Right renal pelvis (tissue), 4 donors: ENCODE data around the gene CCNA2. TPM values are rescaled to one million over a fixed set of nuclear protein-coding genes. Genes with fewer than 3 reads are reported as not detected.

Source experiments
- DNase-seq, 4 donors: peaks; one replicate each; pipeline ENCODE4 v3.0.0-alpha.2; 2013; ENCODE audit warnings: low read depth in 4 of 4, low spot score in 3 of 4, missing footprints in 1 of 4
- polyA plus RNA-seq, 4 donors: library from polyadenylated mRNA; unstranded; fragments of 120-200 nt; gene quantifications; one replicate each; pipeline ENCODE4 v1.2.1, GENCODE V29; 2013; ENCODE audit not compliant: insufficient read length in 4 of 4

CCNA2 gene
- polyA plus RNA-seq, result 10 to 100 TPM; 33.7 to 40.9 (median 37.1) TPM

DNA sequence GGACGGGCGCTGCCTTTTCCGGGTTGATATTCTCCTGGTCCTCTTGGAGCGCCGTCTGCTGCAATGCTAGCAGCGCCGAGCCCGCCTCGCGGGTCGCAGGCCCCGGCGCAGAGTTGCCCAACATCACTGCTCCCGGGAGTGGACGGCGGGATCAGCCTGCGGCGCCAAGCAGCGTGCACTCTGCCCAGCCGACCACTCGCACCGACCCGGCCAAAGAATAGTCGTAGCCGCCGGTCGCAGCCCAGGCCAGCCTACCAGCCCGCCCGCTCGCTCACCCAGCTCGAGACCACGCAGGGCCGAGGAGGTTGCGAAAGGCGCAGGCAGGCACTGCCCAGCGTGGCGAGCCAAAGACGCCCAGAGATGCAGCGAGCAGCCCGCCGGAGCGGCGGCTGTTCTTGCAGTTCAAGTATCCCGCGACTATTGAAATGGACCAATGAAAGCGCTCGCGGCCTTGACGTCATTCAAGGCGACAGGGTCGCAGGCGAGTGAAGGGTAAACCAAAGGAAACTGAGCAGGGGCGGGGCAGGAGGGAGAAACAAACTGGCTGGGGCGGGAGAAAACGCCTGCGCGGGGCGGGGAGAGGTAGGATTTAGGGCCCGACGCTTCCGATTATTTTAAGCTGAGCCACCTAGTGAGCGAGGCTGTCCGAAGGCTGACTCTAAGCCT is at the start of gene CCNA2:
CCNA2 (minus strand) TSS at position 379 of the 666 bp plus-strand sequence; CDS start at position 124, 255 bp downstream.
- peak; percentile 91 to 95 (median 94) for DNase-seq

DNA sequence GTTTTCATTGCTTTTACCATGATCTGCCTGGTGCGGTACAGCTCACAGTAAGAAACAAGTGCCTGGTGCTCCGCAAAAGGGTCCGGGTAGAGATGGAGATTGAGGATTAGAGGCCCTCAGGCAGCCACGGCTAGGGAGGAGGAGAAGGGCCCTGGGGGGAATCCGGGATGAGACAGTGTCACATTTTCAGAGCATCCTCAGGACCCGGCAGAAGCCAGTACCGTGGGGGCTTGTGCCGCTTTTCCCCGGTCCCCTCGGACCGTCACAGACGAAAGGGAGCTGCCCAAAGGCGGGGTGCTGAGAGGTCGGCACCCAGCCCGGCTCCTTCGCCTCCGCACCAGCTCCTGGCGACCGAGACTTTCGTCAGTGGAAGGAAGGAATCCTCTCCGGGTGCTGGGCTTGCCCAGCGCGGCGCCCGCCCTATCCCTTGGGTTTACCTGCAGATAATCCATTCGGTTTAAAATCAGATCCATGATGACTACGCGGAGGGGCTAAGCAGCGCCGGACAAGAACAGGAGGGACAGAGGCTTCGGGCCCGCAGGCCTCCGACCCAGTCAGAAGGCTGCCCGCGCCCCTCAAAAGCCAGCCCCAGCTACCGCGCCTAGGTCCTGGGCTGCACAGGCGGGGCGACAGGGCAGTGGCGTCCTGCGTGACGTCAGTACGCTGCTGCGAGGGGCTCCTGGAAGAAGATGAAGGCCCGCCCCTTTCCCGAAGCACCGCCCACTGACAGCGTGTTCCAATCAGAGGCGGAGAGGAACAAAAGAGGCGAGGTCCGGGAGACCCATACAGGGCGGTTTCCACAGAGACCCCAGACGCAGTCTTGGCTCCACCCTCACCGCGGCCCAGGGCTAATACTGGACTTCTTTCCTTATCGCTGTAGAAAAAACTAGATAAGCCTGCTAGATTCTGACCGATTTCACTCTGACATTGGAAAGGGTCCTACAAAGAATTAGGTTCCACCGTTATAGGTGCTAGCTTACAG is 46.4 kb upstream of the CCNA2 start, which contains the start of gene BBS7:
BBS7 (minus strand) TSS at position 634 of the 982 bp plus-strand sequence; CDS start at position 473, 161 bp downstream.
- DNase-seq, result peak; percentile 97 to 98 (median 97)

DNA sequence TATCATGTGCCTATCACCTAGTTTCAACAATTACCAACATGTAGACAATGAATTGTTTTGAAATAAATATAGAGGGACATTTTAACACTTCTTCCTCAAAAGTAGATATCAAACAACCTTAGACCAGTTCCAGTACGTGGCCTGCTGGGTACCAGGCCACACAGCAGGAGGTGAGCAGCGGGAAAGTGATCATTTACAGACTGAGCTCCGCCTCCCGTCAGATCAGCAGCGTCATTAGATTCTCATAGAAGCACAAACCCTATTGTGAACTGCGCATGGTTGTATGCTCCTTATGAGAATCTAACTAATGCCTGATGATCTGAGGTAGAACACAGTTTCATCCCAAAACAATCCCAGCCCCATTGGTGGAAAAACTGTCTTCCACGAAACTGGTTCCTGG is 40.1 kb upstream of the CCNA2 start:
- no peak for DNase-seq

DNA sequence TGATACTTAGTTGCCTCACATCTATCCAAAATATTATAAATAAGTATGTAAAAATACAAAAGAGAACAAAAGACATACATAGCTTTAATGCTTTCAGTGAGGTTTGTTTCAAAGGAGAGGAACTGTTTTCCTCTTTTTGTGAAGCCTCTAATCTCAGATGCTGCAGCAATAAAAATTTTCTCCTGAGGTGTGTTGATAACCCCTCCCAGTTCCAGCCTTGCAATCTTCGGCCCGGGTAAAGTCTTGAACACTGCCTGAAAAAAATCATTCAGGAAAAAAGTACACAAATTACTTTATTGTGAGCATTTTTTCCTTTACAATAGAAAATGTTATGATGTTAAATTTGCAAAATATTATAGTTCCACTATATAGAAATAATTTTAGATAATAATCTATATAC is 37.7 kb upstream of the CCNA2 start:
- DNase-seq, result no peak

DNA sequence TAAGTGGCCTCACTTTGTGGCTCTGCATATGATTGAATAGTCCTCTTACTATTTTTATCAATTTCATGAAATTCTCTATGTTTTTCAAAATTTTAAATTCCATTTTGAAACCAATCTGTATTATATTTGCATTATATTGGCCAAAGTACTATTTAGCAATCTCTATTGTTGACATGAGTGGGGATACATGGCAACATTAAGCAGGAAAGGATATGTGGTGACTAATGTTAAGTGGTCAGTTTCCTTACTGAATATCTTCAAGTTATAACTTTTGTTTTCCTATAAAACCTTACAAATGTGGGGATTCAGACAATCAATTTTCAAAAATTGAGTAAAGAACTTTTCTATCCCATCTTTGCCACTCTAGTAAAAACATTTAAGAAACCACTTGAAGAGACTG is 36.4 kb upstream of the CCNA2 start:
- DNase-seq, result no peak

DNA sequence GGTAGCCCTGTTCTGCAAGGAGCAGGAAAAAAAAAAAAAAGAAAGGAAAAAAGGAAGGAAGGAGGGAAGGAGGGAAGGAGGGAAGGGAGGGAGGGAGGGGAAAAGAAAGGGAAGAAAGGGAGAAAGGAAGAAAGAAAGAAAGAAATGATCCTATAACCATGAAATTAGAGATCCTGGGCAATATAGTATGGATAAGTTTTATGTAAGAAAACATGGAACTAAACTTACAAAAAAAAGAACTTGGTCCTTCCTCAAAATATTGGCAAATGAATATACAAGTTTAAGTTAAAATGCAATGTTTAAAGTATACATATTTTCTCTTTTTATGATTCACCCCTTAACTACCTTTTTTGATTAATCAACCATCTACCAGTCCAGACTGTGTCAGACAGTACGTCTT is 27.7 kb upstream of the CCNA2 start:
- no peak for DNase-seq

DNA sequence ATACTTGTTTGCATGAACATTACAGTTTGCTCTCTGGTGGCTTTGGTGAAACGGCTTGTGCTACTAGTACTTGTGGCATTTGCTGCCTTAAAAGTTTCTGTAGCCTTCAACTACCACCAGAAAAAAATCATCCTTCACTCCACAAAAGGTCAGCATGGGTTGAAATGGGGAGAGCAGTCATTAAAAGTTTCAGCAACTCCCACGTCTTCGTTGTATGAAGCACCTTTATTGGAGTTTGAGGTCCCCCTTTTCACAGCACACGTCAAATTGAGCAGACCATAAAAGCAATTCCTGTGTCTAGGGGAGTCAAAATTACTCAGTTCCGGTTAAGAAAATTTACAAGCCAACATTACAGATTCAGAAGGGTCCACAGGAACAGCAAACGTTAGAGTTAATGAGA is 23.0 kb upstream of the CCNA2 start:
- DNase-seq, result no peak

DNA sequence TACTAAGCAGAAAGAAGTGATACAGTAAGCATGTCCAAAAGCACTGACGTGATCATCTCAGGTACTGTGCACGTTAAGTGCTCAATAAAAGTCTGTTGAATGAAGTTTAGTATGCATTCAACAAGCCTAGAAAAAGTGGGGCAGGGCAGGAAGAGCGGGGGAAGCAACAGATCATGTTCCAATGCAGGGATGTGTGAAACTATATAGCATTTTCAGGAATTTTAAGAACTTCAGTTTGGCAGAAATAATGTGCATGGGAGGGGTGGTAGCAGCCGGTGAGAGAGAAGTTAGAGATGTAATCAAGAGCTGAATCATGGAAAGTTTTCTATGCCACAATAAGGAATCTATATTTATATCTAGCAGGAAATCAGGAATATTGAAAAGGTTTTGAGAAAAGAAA is 19.2 kb upstream of the CCNA2 start:
- no peak for DNase-seq

DNA sequence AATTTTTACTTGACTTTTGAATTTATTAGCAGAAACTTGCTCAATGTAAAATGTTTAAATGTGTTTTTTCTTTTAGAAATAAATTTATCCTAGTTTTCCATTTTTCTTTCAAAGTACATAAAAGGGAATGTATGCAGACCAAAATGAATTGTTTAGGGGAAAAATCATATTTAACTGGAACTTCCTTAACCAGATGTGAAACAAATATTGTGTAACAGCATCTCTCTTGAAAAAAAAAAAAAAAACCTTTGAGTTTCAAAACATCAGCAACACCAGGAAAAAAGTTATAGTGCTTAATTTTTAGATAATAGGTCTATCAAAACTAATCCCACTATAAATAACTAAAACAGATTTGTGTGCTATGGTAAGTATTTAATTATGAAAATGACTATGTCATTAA is 14.5 kb upstream of the CCNA2 start:
- no peak for DNase-seq

DNA sequence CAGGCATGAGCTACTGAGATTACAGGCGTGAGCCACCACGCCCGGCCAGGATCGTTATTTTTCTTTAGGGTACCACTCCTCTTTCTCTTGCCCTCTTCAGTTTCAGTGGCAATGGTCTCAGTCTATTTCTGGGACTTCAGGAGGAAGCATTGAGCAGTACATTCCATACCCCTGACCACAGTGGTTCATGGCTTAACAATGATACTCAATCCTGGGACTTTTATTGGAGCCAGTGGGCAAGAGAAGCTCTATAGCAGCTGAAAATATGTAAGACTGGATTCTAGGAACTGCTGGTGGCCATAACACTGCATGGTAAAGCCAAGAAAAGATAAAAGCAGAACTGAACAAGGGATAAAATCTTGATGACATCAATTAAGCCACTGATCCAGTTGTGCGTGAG is 5.8 kb upstream of the CCNA2 start:
- DNase-seq, result no peak

DNA sequence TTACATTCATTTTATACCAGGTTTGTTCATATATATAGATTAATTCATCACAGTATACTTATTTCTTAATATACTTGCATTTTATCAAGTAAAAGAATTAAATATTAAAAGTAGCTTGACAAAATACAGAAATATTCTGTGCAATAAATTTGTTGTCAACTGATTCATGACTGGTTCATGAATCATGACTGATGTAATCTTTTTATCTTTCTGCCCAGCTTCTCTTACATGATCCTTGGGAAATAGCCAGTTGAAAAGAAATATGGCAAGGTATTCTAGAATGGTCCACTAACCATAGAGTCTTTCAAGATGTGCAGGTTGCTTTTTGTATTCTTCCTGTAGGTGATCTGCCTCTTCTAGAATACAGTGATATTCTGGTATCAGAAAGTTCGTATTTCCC is 4.2 kb upstream of the CCNA2 start:
- DNase-seq, result no peak

DNA sequence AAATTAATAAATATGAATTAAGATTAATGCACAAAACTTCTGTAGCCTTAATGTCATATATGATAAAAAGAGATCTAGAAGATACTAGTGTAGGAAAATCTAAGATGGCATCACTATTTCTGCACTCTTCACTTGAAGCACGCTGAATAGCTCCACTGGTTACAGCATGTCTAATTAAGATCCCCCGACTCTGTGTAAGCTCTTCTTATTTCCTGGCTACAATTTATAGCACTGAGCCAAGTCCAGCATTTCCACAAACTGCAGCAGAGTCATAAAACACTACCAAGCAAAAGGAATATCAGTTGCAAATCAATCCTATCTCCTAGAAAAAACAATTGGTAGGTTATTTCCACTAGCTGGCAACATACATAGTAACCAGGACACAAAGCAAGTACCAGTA is 1.3 kb upstream of the CCNA2 start:
- DNase-seq, result no peak

DNA sequence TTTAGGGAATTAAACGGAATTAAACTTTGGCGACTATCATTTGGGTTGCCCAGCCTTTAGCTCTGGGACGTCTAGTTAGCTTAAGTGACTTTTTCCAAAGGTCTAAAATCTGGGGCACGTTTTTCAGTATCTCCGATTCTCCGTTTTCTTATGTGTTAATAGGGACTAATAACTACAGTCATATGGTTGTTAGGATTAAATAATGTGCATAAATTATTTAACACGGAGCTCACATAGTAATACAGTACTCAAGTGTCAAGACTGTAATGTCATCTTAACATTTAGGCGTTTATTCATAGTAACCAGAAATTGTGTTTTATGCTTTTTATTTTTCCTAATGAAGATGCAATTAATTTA is 466 bp upstream of the CCNA2 start:
- no peak for DNase-seq

DNA sequence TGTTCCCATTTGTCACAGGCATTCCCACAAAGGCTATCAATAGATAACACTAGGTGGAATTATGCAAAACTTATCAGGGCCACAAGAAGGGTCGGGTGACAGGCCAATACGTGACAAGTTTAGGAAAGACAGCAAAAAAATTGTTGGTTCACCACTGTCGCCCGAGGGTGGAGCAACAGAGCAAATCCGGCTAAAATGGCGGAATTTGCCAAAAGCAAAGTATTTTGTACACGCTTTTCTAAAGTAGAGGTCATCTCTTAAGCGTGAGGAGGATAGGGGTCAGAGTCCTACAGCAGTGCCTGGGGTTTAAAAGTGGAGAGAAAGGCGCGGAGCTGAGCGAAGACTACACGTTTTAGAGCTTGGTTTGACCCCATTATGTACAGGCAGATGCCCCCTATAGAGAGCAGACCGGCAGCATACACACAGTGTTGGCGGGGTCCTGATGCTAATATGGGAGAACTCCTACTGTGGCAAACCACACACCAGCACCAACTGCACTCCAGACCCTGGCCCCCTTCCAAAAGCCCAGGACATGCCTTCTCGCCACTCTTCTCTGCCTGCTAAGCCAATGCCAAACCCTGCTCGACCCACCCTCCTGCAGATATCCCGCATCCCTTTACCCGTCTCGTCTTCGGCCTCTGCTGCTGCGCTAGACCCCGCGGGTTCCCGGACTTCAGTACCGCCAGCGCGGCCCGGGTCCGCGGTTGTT is 733 bp downstream of the CCNA2 start:
- DNase-seq, result peak in 1 of 4 donors; percentile 12

DNA sequence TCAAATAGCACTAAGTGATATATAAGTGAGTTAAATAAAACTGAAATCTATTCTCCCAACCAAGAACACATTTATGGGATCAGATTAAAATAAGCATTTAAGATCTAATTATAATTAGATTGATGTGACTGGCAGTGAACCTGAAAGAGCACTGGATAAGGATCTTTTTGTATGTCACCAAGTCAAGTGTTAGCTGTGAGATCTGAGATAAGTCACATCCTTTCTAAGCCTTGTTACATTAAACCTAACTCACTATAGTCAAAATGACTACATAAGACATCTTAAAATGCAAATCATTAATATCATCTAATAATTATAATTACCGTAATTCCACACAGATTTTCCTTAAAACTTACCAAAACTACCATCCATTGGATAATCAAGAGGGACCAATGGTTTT is 1.6 kb downstream of the CCNA2 start:
- no peak for DNase-seq

DNA sequence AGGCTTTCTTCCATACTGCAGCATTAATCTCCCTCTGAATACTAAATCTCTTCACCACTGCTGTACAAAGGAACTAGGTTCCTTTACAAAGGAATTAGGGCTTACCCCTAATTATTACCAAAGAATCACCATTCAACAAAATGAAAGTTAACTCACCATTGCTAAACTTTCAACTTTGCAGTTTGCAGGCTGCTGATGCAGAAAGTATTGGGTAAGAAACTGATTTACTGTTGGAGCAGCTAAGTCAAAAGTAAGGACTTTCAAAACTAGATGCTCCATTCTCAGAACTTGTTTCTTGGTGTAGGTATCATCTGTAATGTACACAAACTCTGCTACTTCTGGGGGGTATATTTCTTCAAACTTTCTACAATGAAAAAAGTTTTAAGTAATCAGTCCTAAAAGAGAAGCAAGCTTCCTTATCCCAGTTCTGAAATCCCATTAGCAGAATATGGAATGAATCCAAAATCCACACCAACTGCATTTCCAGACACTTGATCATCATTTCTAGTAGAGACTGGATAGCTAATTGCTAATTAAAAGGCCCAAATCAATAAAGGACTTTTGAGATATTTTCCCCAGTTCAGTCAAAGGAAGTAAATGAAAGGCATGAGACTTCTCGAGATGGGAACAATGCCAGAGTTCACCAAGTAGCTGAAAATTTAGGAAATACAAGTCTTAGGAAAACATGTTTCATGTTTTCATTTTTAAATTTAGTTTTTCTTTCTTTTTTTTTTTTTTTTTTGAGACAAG is 4.3 kb downstream of the CCNA2 start:
- DNase-seq, result no peak

DNA sequence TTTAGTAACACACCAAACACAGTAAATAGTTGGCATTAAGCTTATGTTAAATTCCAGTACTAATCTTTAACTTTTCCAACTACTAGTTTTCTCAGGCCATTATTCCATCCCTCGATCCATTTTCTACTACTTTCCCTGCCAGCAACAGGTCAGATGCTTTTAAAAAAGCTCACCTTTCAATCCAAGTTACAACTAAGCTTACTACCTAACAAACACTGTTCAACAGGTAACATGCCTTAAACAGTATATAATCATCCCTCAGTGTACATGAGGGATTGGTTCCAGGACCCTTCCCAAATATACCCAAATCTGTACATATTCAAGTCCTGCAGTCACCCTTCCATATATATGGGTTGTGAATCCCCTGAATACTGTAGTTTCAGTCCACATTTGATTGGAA is 5.5 kb downstream of the CCNA2 start:
- no peak for DNase-seq

DNA sequence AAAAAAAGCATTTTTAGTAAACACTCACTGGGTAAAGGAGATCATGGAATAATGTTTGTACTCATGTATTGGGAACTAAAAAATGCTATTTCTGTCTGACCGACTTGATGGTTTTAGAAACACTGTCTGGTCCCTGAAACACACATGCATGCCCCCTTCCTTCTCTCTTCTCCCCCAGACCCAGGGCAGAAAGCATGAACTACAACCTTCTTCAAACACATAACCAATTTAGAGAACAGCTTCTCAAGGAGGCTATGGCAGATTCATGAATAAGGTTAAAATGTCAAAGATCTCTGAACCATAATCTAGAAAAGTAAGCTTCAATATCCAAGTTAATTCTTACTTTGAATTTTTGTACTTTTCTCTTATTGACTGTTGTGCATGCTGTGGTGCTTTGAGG is 6.0 kb downstream of the CCNA2 start:
- no peak for DNase-seq

DNA sequence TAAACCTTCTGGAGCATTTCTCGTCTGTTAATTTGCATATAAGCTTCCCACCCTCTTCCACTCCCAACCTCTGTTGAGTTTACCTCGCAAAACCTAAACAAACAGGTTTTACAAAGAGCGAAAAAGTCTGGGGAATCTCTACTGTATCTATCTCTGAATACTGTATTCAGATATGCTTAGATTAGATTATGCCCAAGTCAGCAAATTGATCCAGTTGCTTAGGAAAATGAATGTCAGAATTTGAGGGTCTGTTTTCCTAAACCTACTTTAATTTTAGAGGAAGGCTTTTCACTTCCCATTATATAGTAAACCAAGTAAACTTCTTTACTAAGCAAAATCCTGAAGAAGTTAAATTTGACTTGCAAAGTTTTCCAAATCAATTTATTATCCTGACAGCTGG is 6.7 kb downstream of the CCNA2 start:
- DNase-seq, result no peak

DNA sequence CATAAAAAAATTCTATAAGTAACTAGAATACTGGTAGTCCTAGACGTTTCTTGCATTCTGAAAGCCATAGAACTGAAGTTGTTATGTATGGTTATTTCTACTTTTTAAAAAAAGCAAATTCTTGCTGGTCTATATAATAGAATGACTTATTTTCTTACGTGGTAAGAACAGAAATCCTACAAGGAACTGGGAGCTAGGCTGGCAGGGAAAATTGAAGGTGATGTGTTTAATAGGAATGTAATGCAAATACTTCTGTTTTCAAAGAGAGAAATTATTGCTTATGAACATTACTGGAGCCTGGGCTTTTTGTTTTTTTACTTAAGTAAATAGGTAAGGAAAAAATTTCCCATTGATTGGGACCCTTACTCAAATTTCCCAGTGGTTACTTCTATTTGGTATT is 8.9 kb downstream of the CCNA2 start:
- DNase-seq, result no peak
